Testis (tissue), 3 donors: ENCODE measurements around the gene CORO1C. TPM values are rescaled to one million over a fixed set of nuclear protein-coding genes. Genes with fewer than 3 reads are reported as not detected.

Source experiments
- DNase-seq: peaks from one replicate; pipeline ENCODE4 v3.0.0-alpha.2; 2019
- H3K27ac ChIP-seq, 2 donors: fragments of 200-600 bp; sonication (generic); one replicate each; pipeline ENCODE4 v1.5.1; 2019
- H3K27me3 ChIP-seq: fragments of 200-600 bp; sonication (generic); one replicate; pipeline ENCODE4 v1.5.1; 2019
- H3K36me3 ChIP-seq: fragments of 200-600 bp; sonication (generic); one replicate; pipeline ENCODE4 v1.5.1; 2017; ENCODE audit warnings: low read depth; ENCODE audit errors: missing control alignments
- H3K4me1 ChIP-seq: fragments of 200-600 bp; sonication (generic); one replicate; pipeline ENCODE4 v1.5.1; 2019
- H3K4me3 ChIP-seq, 2 donors: fragments of 200-600 bp; sonication (generic); one replicate each; pipeline ENCODE4 v1.5.1; 2017 to 2019
- H3K9me3 ChIP-seq: fragments of 200-600 bp; sonication (generic); one replicate; pipeline ENCODE4 v1.5.1; 2017
- POLR2A ChIP-seq: fragments of 450-650 bp; IDR thresholded peaks from one replicate; pipeline ENCODE4 v1.6.1; 2017; ENCODE audit warnings: antibody characterized with exemption, mild to moderate bottlenecking, moderate library complexity
- WGBS, 2 donors: methylation state at CpG; one replicate each; pipeline ENCODE4 v1.1.5; 2018; 5-methylcytosine and 5-hydroxymethylcytosine counted together
- intact Hi-C: fragments of 100-400 bp; cut with DNase I; formaldehyde crosslinking; loops from one replicate; pipeline ENCODE4 v1.15.1; 2023; ENCODE audit warnings: low total_unique reads
- polyA plus RNA-seq: library from polyadenylated mRNA; stranded (reverse); fragments of 350-450 nt; fragmentation: Illumina TruSeq; extraction: RNeasy Lipid Tissue Mini Kit (QIAGEN cat#74804); gene quantifications from one replicate; pipeline ENCODE4 v1.2.3, GENCODE V29; 2014; ENCODE audit warnings: low read depth, low replicate concordance; ENCODE audit not compliant: insufficient read depth
- total RNA-seq, 2 donors: library from RNA; depleted of rRNA; stranded (reverse); fragments of >200 nt; gene quantifications; one replicate each; pipeline ENCODE4 v1.2.3, GENCODE V29; 2016
- TF ChIP-seq, protein P1 (sequence below), 3 experiments: fragments of 450-650 bp in 2 of 3; fragments of 200-600 bp in 1 of 3; sonication (generic) in 1 of 3; IDR thresholded peaks; one replicate each; pipeline ENCODE4 v1.5.1; 2016 to 2019; ENCODE audit warnings: antibody characterized with exemption in 3 of 3, mild to moderate bottlenecking in 2 of 3, moderate library complexity in 1 of 3

The CORO1C gene
- total and polyA plus RNA-seq, 3 donors from 2014 or later, result 57.2 to 73.4 (median 70.2) TPM

DNA sequence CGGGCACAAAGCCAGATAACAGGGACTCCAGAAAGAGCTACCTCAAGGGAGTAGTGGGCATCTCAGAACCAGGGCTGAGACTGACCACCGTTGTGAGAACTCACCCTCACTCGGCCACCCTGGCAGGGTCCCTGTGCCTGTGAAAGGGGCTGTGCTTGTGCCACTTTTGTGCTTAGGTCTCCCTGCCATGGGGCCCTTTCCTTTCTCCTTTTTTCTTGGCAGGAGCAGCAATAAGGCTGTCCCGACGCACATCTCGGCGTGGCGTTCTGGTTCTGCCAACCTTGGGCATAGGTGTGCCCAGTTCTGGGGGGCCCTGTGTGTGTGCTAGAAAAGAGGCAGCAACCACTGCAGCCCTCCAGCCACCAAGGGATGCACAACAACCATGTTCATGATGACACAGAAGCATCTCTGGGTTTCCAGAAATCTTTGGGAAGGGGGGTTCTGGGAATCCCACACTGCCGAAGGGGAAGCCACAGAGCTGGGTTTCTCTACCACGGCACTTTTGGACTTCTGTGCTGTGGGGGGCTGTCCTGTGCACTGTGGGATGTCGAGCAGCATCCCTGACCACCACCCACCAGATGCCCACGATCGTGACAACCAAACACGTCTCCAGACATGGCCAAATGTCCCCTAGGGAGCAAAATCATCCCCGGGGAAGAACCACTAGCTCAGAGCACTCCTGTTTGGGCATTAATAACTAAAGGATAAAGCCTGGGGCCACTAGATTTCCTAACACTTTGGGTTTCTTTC, 120.3 kb downstream of the CORO1C start:
- 88 to 90% methylated on average over 14 to 15 of the region's 15 CpGs for WGBS, 2 donors
- Histone ChIP-seq H3K27ac (no peak overlapping the region), H3K4me1 (peaks cover 10% of the 10 kb centered on the region), H3K9me3 (no peaks in the 10 kb centered on the region), H3K27me3 (no peaks in the 10 kb centered on the region), H3K36me3 (no peaks in the 10 kb centered on the region), H3K4me3 (no peak overlapping the region)
- intact Hi-C loops, result no loop called here
- no peak for TF ChIP-seq POLR2A
- TF ChIP-seq, protein P1, sequence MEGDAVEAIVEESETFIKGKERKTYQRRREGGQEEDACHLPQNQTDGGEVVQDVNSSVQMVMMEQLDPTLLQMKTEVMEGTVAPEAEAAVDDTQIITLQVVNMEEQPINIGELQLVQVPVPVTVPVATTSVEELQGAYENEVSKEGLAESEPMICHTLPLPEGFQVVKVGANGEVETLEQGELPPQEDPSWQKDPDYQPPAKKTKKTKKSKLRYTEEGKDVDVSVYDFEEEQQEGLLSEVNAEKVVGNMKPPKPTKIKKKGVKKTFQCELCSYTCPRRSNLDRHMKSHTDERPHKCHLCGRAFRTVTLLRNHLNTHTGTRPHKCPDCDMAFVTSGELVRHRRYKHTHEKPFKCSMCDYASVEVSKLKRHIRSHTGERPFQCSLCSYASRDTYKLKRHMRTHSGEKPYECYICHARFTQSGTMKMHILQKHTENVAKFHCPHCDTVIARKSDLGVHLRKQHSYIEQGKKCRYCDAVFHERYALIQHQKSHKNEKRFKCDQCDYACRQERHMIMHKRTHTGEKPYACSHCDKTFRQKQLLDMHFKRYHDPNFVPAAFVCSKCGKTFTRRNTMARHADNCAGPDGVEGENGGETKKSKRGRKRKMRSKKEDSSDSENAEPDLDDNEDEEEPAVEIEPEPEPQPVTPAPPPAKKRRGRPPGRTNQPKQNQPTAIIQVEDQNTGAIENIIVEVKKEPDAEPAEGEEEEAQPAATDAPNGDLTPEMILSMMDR (IDR thresholded peaks at IDR 0.05), result no peak
- no peak for DNase-seq

DNA sequence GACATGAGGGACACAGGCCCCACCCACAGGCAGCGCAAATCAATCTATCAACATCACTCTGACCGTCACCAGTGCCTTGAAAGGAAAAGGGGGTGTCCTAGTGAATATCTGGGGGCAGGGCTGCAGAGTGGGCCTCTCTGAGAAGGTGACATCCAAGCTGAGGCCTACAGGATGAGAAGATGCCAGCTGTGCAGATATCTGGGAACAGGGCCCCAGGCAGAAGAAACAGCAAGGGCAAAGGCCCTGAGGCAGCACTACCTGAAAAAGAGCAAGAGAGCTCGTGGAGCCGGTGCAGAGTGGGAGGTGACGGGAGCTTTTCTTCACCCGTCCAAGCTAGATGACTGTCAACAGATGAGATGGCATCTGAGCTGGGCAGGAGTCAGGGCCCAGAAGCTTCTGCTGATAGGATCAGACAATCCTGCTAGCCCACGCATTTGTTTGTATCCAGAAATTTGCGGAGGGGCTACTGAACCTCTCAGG, 120.9 kb downstream of the CORO1C start:
- H3K36me3 ChIP-seq, result no peaks in the 10 kb centered on the region
- H3K4me1 ChIP-seq, result peaks cover 10% of the 10 kb centered on the region
- intact Hi-C loops, result no loop called here
- TF ChIP-seq, protein P1 (IDR thresholded peaks at IDR 0.05), result no peak
- no peak for TF ChIP-seq POLR2A
- DNase-seq, result no peak
- H3K27ac ChIP-seq, result peak overlapping the region in 1 of 2 donors; percentile 36
- 90 to 96% methylated on average over 8 of the region's 8 CpGs for WGBS, 2 donors
- no peak overlapping the region for H3K4me3 ChIP-seq
- no peaks in the 10 kb centered on the region for H3K27me3 ChIP-seq
- H3K9me3 ChIP-seq, result no peaks in the 10 kb centered on the region

DNA sequence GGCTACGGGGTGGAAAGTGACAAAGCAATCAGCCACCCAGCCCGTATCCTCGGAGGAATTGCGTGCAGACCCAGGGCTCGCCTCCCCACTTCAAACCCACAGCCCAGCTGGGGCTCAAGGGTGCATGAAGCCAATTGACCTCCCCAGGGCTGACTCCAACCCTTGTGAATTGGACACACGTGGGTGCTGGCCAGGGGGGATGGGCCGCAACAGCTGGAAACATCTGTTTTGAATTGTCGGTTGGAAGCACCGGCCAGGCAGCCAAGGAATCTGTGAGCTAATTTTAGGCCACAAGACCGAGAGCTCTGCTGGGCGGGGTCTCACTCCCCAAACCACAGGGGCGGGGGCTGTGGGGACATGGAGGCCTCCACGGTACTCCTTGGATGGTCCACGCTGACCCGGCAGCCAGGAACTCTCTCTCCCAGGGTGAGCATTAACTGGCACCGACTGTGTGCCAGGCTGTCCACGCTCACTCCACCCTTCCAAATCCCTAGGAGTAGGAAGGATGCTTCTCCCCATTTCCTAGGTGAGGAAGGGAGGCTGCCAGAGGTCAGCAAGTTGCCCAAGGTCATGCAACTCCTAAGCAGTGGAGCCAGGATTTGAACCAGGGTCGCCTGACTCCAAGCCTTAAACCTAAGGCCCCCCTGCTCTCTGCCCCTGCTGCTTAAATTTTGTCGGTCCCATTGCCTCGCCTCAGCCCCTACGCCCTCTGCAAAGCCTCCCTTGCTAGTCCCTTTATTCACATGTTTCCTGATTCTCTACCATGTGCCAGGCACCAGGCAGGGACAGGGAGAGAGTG, 121.6 kb downstream of the CORO1C start:
- no peaks in the 10 kb centered on the region for H3K9me3 ChIP-seq
- no peaks in the 10 kb centered on the region for H3K36me3 ChIP-seq
- intact Hi-C loops, result no loop called here
- DNase-seq, result peak; percentile 88
- H3K4me3 ChIP-seq, result no peak overlapping the region
- TF ChIP-seq, protein P1 (IDR thresholded peaks at IDR 0.05), result no peak
- no peak for TF ChIP-seq POLR2A
- H3K4me1 ChIP-seq, result peaks cover 10% of the 10 kb centered on the region
- peak overlapping the region in 1 of 2 donors; percentile 36 for H3K27ac ChIP-seq
- 49 to 55% methylated on average over 12 to 21 of the region's 21 CpGs for WGBS, 2 donors
- H3K27me3 ChIP-seq, result no peaks in the 10 kb centered on the region

DNA sequence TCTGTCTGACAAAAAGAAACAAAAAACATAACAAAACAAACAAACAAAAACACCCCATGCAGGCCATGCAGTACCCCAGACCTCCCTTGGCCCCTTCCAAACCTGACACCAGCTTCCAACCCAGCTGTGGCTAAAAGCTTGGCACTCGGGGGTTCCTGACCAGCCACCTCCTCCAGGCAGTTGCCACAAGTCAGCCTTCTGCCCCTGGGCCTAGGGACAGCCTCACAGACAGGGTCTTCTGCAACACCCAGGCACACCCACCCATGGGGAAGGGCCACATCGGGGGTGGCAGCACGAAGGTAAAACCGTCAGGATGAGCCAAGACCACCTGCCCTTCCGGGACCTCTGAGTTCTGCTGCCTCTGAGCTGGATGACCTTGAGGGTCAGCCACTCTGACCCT, 122.7 kb downstream of the CORO1C start:
- intact Hi-C loops, result no loop called here
- TF ChIP-seq POLR2A, result no peak
- TF ChIP-seq, protein P1 (IDR thresholded peaks at IDR 0.05), result no peak
- peaks cover 10% of the 10 kb centered on the region for H3K4me1 ChIP-seq
- no peak overlapping the region for H3K4me3 ChIP-seq
- DNase-seq, result no peak
- H3K27me3 ChIP-seq, result no peaks in the 10 kb centered on the region
- H3K27ac ChIP-seq, result no peak overlapping the region
- 77 to 88% methylated on average over 5 of the region's 5 CpGs for WGBS, 2 donors
- H3K9me3 ChIP-seq, result no peaks in the 10 kb centered on the region
- no peaks in the 10 kb centered on the region for H3K36me3 ChIP-seq
